ENCODE data around the gene VSTM2B.
"Not testable (repeated sequence)": the region's sequence is repeated elsewhere in the genome, so short reads cannot be mapped to it uniquely, and the experiment has no call there.

Gene VSTM2B

GRCh38 chr19:29552454-29553280, 26.9 kb downstream of the VSTM2B start:
- Histone ChIP-seq H3K36me3 (ENCODE audit: control insufficient read depth, insufficient read depth, low read length) (no peaks in the 10 kb centered on the region), H3K9me3 (ENCODE audit: control insufficient read depth, low read length) (no peaks in the 10 kb centered on the region), H3K27ac (ENCODE audit: insufficient read depth, low read length, poor library complexity, severe bottlenecking) (no peak overlapping the region), H3K4me3 (ENCODE audit: insufficient read depth, low read depth, low read length, poor library complexity, severe bottlenecking) (no peak overlapping the region), H3K4me1 (ENCODE audit: control insufficient read depth, insufficient read depth, low read length, poor library complexity, severe bottlenecking) (no peaks in the 10 kb centered on the region), H3K27me3 (replicated peaks; ENCODE audit: control insufficient read depth, insufficient read depth, low read length, poor library complexity, severe bottlenecking) (peaks cover 4% of the 10 kb centered on the region)
- DNase-seq, result no peak

- Histone ChIP-seq H3K9me3 (ENCODE audit: control insufficient read depth, low read length) (no peaks in the 10 kb centered on the region), H3K27me3 (replicated peaks; ENCODE audit: control insufficient read depth, insufficient read depth, low read length, poor library complexity, severe bottlenecking) (peaks cover 4% of the 10 kb centered on the region), H3K36me3 (ENCODE audit: control insufficient read depth, insufficient read depth, low read length) (no peaks in the 10 kb centered on the region), H3K27ac (ENCODE audit: insufficient read depth, low read length, poor library complexity, severe bottlenecking) (no peak overlapping the region), H3K4me3 (ENCODE audit: insufficient read depth, low read depth, low read length, poor library complexity, severe bottlenecking) (no peak overlapping the region), H3K4me1 (ENCODE audit: control insufficient read depth, insufficient read depth, low read length, poor library complexity, severe bottlenecking) (no peaks in the 10 kb centered on the region)
- DNase-seq, result no peak
These were observed 28.4 kb downstream of the VSTM2B start for GRCh38 chr19:29554149-29554548.

GRCh38 chr19:29559110-29559509, 33.3 kb downstream of the VSTM2B start:
- not testable (repeated sequence) for H3K9me3 ChIP-seq (ENCODE audit: control insufficient read depth, low read length); H3K36me3 ChIP-seq (ENCODE audit: control insufficient read depth, insufficient read depth, low read length); H3K4me1 ChIP-seq (ENCODE audit: control insufficient read depth, insufficient read depth, low read length, poor library complexity, severe bottlenecking); DNase-seq; H3K27me3 ChIP-seq (replicated peaks; ENCODE audit: control insufficient read depth, insufficient read depth, low read length, poor library complexity, severe bottlenecking); H3K27ac ChIP-seq (ENCODE audit: insufficient read depth, low read length, poor library complexity, severe bottlenecking); H3K4me3 ChIP-seq (ENCODE audit: insufficient read depth, low read depth, low read length, poor library complexity, severe bottlenecking)

GRCh38 chr19:29559743-29560142, 33.9 kb downstream of the VSTM2B start:
- H3K27me3 ChIP-seq (replicated peaks; ENCODE audit: control insufficient read depth, insufficient read depth, low read length, poor library complexity, severe bottlenecking), result no peaks in the 10 kb centered on the region
- H3K27ac ChIP-seq (ENCODE audit: insufficient read depth, low read length, poor library complexity, severe bottlenecking), result no peak overlapping the region
- DNase-seq, result no peak
- H3K4me1 ChIP-seq (ENCODE audit: control insufficient read depth, insufficient read depth, low read length, poor library complexity, severe bottlenecking), result no peaks in the 10 kb centered on the region
- H3K4me3 ChIP-seq (ENCODE audit: insufficient read depth, low read depth, low read length, poor library complexity, severe bottlenecking), result no peak overlapping the region
- H3K36me3 ChIP-seq (ENCODE audit: control insufficient read depth, insufficient read depth, low read length), result no peaks in the 10 kb centered on the region
- H3K9me3 ChIP-seq (ENCODE audit: control insufficient read depth, low read length), result no peaks in the 10 kb centered on the region

- H3K4me3 ChIP-seq (ENCODE audit: insufficient read depth, low read depth, low read length, poor library complexity, severe bottlenecking), result no peak overlapping the region
- H3K4me1 ChIP-seq (ENCODE audit: control insufficient read depth, insufficient read depth, low read length, poor library complexity, severe bottlenecking), result no peaks in the 10 kb centered on the region
- DNase-seq, result no peak
- H3K27ac ChIP-seq (ENCODE audit: insufficient read depth, low read length, poor library complexity, severe bottlenecking), result no peak overlapping the region
- H3K9me3 ChIP-seq (ENCODE audit: control insufficient read depth, low read length), result no peaks in the 10 kb centered on the region
- H3K27me3 ChIP-seq (replicated peaks; ENCODE audit: control insufficient read depth, insufficient read depth, low read length, poor library complexity, severe bottlenecking), result no peaks in the 10 kb centered on the region
- H3K36me3 ChIP-seq (ENCODE audit: control insufficient read depth, insufficient read depth, low read length), result no peaks in the 10 kb centered on the region
These were observed 34.7 kb downstream of the VSTM2B start for GRCh38 chr19:29560313-29561075.

GRCh38 chr19:29561601-29562000, 35.8 kb downstream of the VSTM2B start:
- DNase-seq, result no peak
- Histone ChIP-seq H3K27me3 (replicated peaks; ENCODE audit: control insufficient read depth, insufficient read depth, low read length, poor library complexity, severe bottlenecking) (no peaks in the 10 kb centered on the region), H3K36me3 (ENCODE audit: control insufficient read depth, insufficient read depth, low read length) (no peaks in the 10 kb centered on the region), H3K9me3 (ENCODE audit: control insufficient read depth, low read length) (no peaks in the 10 kb centered on the region), H3K4me1 (ENCODE audit: control insufficient read depth, insufficient read depth, low read length, poor library complexity, severe bottlenecking) (no peaks in the 10 kb centered on the region), H3K4me3 (ENCODE audit: insufficient read depth, low read depth, low read length, poor library complexity, severe bottlenecking) (no peak overlapping the region), H3K27ac (ENCODE audit: insufficient read depth, low read length, poor library complexity, severe bottlenecking) (no peak overlapping the region)

- H3K27ac ChIP-seq (ENCODE audit: insufficient read depth, low read length, poor library complexity, severe bottlenecking), result no peak overlapping the region
- DNase-seq, result no peak
- H3K9me3 ChIP-seq (ENCODE audit: control insufficient read depth, low read length), result no peaks in the 10 kb centered on the region
- H3K27me3 ChIP-seq (replicated peaks; ENCODE audit: control insufficient read depth, insufficient read depth, low read length, poor library complexity, severe bottlenecking), result no peaks in the 10 kb centered on the region
- H3K4me1 ChIP-seq (ENCODE audit: control insufficient read depth, insufficient read depth, low read length, poor library complexity, severe bottlenecking), result no peaks in the 10 kb centered on the region
- no peak overlapping the region for H3K4me3 ChIP-seq (ENCODE audit: insufficient read depth, low read depth, low read length, poor library complexity, severe bottlenecking)
- H3K36me3 ChIP-seq (ENCODE audit: control insufficient read depth, insufficient read depth, low read length), result no peaks in the 10 kb centered on the region
These were observed 36.8 kb downstream of the VSTM2B start for GRCh38 chr19:29562299-29563297.

- Histone ChIP-seq H3K27ac (ENCODE audit: insufficient read depth, low read length, poor library complexity, severe bottlenecking) (no peak overlapping the region), H3K9me3 (ENCODE audit: control insufficient read depth, low read length) (no peaks in the 10 kb centered on the region), H3K4me1 (ENCODE audit: control insufficient read depth, insufficient read depth, low read length, poor library complexity, severe bottlenecking) (no peaks in the 10 kb centered on the region), H3K4me3 (ENCODE audit: insufficient read depth, low read depth, low read length, poor library complexity, severe bottlenecking) (no peak overlapping the region), H3K27me3 (replicated peaks; ENCODE audit: control insufficient read depth, insufficient read depth, low read length, poor library complexity, severe bottlenecking) (no peaks in the 10 kb centered on the region), H3K36me3 (ENCODE audit: control insufficient read depth, insufficient read depth, low read length) (no peaks in the 10 kb centered on the region)
- no peak for DNase-seq
These were observed 37.8 kb downstream of the VSTM2B start for GRCh38 chr19:29563486-29564101.

GRCh38 chr19:29564574-29565005, 38.8 kb downstream of the VSTM2B start:
- DNase-seq, result no peak

More at GRCh38 chr19:29564574-29565005, 38.8 kb downstream of the VSTM2B start:
- Histone ChIP-seq H3K27ac (ENCODE audit: insufficient read depth, low read length, poor library complexity, severe bottlenecking) (no peak overlapping the region), H3K4me1 (ENCODE audit: control insufficient read depth, insufficient read depth, low read length, poor library complexity, severe bottlenecking) (no peaks in the 10 kb centered on the region), H3K9me3 (ENCODE audit: control insufficient read depth, low read length) (no peaks in the 10 kb centered on the region), H3K36me3 (ENCODE audit: control insufficient read depth, insufficient read depth, low read length) (no peaks in the 10 kb centered on the region), H3K27me3 (replicated peaks; ENCODE audit: control insufficient read depth, insufficient read depth, low read length, poor library complexity, severe bottlenecking) (no peaks in the 10 kb centered on the region), H3K4me3 (ENCODE audit: insufficient read depth, low read depth, low read length, poor library complexity, severe bottlenecking) (no peak overlapping the region)

Measured in effector memory CD4-positive, alpha-beta T cell (primary cell).